GM19467 (cell line): ENCODE measurements around the gene NATD1.
"Not testable (repeated sequence)": the region's sequence is repeated elsewhere in the genome, so short reads cannot be mapped to it uniquely, and the experiment has no call there.

Experiments used
- ATAC-seq: cut with Tn5 transposase; IDR thresholded peaks from one replicate; pipeline ENCODE4 v1.9.1; 2021; ENCODE audit warnings: mild to moderate bottlenecking, moderate library complexity; ENCODE audit not compliant: unreplicated experiment

Gene NATD1

DNA sequence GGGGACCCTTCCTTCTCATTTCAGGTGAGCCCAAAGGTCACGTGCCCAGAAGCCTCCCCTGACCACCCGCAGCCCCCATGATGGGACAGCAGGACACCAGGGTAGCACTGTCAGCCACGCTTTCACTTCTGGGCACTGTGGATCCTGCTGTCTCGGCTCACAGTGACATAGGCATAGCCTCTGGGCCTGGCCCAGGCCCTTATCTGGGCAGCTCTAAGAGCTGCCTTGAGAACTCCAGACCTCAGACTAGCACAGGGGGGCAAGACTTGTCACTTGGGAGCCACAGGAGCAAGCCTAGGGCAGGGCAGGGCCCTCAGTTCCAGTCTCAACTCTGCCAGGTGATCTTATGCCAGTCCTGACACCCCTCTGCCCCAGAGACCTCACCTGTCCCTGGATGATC is 4.7 kb downstream of the NATD1 start:
- ATAC-seq = no peak

DNA sequence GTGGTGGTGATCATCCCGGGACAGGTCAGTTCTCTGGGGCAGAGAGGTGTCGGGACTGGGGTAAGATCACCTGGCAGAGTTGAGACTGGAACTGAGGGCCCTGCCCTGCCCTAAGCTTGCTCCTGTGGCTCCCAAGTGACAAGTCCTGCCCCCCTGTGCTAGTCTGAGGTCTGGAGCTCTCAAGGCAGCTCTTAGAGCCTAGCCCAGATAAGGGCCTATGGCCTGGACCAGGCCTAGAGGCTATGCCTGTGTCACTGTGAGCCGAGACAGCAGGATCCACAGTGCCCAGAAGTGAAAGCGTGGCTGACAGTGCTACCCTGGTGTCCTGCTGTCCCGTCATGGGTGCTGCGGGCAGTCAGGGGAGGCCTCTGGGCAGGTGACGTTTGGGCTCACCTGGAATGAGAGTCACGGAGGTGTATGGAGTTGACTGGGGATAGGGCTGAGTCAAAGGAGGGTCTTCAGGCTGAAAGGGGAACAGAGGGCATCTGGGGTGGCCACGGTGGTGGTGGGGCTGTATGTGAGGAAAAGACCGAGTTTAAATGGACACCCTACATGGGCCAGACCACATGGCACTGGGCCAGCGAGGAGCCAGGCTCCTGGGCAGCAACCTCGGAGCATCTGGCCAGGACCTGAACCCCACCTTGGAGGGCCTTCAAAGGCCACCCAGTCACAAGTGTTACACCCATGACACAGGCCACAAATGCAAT is 5.5 kb downstream of the NATD1 start:
- ATAC-seq = no peak

DNA sequence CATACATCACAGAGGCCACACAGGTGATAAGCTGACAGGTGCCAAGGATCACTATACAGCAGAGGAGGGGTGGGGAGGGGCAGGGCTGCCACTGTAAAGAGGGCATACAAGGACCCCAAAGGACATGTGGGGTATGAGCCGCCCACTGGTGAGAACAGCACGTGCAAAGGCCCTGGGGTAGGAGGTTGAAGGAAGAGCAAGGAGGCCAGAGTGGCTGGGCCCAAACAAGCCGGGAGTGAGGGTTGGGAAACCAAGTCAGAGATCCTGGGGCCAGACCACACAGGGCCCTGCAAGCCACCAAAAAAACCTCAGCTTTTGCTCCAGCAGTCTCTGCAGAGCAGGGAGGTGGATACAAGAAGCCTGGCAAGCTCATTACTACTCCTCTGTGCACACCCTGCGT is 6.5 kb downstream of the NATD1 start:
- no peak for ATAC-seq

DNA sequence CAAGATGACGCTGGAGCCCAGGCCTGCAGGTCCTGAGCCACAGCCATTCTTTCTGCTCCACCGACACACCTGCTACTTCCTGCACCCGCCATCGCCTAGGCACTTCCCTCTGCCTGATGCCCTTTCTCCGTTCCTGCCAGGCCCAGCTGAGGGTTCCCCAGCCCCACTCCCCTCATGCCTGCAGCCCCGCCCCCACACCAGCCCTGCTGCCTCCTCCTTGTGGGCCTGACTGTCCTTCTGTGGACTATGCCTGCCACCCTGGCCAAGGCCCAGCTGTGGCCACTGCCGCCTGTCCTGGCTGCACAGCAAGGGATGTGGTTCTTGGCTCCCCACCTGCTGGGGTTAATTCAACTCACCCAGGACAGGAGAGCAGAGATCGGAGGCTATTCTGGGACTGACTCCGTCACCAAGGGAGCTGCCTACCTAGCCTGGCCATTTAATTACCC is 7.5 kb downstream of the NATD1 start:
- ATAC-seq = no peak

DNA sequence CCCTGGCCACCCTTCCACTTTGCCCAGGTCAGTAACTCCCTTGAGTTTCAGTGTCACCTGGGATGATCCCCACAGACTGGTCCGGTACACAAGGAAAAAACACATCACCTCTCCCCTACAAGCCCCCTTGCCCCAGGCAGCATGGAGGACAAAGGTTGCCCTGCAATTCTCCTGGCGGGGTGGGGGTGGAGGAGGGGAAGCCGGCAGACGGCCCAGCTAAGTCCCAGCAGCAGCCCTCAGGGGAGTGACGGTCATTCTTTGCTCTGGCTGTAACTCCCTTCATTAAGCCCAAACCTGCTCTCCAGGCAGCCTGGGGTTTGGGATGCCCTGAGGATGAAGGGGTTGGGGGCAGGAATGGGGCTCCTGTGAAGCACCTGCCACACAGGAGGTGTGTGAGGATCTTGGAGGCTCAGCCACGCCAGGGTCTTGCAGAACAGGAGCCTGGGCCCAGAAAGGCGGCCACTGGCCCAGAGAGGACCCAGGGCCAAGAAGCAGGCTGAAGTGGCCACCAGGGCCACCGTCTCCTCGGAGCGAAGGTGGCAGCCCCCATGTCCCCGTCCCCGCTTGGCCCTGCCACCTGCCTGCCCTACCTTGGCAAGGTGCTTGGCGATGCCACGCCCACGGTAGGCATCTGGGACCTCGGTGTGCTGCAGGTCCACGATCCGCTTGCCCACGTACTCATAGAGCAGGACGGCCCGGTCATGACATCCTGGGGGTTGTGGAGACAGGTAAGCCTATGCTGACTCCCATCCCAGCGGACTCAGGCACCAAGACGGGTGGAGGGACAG is 9.5 kb downstream of the NATD1 start:
- ATAC-seq = no peak

DNA sequence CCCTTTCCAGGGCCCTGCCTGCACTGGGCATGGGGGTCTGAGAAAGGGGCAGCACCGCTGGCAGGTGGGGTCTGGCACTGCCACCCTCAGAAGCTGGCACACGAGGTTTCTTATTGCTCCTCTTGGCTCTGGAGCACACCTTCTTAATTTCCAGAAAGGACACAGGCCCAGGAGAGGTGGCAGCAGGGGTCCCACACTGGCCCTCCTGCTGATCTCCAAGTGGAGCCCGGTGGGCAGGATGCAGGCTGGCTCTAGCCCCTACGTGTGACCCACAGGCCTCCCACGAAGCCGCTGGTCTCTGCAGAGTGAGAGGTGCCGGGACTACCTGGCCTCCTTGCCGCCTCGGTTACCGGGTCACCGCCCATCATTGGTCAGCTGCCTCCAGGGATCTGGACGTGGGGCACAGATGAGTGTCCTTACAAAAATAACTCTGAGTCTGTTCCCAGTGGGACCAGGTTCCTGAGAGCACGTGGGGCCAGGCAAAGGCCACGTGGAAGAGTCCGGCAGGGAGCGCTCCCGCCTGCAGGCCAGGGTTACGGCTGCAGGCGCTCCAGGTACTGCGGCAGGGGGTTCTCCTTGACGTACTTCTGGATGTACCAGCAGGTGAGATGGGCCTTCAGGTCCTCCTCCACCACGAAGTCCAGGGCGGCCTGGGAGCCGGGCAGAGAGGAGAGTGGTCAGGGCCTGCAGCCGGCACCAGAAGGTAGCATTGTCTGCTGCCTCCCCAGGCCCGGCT is 10.3 kb downstream of the NATD1 start:
- no peak for ATAC-seq

DNA sequence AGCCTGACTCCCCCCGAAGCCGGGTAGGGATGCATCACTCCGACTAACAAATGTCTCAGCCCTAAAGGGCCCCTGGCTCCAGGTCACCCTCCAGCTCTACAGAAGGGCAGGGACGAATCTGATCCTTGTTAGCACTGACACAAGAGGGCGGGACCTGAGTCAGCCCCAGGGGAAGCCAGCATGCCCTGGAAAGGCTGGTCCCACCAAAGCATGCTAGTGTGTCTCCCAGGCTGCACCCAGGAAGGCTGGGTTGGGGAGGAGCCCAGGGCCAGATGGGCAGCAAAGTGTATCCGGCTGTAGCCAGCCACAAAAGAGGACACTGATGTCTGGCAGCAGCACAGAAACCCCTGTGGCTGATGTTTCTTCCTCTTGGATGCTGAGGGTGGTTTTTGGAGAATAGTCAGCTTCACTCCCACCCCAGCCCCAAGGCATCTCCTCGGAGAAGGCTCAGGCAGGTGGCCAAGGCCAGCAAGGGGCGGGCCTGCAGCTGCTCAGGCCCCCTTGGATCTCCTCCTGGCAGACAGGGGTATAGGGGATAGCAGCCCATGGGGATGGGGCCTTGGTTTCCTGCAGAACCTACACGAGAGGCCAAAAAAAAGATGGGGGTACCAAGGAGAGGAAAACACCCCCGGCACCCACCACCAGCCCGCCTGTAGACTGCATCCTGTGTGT is 11.0 kb downstream of the NATD1 start:
- ATAC-seq = no peak

DNA sequence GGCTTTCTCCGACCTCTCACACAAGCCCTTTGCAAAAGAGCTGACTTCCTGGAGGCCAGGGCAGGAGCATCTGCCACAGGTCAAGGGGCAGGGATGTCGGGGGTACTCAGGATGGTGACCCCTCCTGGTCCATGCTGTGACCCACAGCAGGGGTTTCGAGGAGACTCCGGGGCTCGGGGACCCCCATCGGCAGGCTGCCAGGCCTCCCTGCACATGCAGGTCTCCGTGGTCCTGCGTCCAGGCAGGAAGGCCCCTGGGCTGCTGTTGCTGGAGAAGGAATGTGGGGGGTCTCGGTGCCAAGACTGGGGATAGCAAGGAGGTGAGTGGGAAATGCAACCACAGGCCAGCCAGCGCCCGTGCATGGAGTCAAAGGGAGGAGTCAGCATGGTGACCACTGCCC is 11.6 kb downstream of the NATD1 start:
- ATAC-seq = no peak

DNA sequence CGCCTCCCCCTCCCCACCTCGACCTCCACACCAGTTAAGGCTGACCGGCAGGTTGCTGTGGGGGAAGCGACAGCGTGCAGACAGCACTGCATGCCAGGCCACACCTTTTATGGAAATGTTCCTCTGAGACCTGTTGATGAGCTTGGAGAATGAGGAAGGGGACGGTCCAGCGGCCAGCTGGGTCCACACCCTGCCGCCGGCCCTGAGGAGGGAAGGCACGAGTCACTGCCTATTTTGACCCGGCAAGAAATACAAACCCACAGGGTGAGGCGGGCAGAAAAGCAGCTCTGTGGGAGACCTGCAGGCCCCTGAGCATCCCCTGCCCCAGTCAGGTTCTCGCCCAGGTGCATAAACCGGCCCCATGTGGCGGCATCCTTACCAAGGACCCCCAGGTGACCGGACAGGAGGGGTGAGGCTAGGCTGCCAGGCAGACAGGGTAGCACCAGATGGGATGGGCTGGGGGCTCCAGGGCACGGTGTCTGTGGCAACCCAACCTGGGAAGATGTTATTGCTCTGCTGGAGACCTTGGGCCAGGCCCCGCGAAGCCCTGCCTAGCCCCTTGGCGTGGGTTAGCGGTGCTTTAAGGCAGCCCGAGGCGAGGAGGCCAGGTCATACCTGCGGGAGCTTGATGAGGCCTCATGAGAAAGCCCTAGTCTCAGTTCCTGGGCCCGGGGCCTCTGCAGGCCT is 12.7 kb downstream of the NATD1 start:
- ATAC-seq = no peak

DNA sequence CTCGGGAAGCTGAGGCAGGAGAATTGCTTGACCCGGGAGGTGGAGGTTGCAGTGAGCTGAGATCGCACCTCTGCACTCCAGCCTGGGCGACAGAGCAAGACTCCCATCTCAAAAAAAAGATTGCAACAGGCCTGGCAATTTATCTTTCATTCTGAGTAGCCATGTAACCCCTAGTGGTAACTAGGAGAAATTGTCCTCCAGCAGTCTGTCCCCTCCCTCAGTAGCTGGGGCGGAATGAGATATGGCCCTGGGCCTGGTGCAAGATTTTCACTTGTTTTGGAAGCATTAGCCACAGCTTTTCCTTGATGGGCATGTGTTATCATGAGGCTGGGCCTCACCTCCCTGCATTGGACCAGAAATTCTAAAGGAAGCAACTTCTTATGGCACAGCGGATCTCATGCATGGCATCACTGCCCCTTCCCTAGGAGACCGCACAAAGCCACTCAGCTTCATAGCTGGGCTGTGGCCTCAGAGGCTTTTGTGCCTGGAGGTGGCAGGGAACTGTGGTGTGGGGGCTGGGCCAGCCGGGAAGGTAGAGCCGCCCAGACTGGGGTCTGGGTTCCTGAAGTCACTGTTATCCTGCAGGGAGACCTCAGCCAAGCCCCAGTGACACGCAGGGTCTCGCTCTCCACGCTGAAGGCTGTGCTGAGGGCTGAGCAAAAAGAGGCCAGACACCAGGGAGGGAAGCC is 13.4 kb downstream of the NATD1 start:
- ATAC-seq = no peak

DNA sequence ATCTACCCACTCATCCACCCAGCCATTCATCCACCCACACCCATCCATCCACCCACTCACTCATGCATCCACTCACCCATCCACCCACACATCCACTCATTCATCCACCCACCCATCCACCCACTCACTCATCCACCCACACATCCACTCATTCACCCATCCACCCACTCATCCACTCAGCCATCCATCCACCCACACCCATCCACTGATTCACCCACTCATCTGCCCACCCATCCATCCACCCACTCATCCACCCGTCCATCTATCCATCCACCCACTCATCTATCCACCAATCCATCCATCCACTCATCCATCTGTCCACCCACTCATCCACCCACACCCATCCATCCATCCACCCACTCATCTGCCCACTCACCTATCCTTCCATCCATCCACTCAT is 17.3 kb downstream of the NATD1 start:
- no peak for ATAC-seq

DNA sequence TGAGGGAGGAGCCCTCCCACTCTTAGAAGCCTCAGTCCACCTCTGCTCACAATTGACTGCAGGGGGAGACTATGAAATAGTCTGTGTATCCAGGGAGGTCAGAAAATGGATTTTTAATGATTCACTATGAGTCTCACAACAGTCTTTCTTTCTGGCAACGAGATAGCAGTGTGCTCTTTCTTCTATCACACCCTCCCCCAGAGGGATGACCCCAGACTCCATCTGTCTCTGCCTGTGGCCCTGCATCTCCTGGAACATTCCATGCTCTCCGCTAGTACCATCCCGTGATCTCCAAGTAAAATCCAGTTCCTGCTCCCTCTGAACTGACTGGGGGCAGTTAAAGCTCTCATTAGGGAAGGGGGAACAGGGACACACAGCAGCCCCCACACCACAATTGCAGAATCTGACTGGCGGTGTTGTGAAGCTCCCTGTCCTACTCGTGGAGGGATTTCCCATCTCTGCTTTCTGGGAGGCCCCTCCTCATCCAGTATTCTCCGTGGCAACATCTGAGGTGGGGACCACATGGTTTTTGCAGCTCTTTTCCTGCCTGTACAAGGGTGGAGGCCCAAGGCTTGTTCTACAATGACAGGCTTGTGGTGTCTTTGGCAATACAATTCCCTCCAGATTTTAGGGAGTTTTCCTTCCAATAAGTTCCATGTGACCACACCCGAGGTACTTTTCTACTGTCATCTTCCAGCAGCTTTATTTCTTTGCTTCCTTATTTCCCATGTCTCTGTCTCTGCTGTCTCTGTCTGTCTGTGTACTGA is 19.4 kb downstream of the NATD1 start:
- no peak for ATAC-seq

DNA sequence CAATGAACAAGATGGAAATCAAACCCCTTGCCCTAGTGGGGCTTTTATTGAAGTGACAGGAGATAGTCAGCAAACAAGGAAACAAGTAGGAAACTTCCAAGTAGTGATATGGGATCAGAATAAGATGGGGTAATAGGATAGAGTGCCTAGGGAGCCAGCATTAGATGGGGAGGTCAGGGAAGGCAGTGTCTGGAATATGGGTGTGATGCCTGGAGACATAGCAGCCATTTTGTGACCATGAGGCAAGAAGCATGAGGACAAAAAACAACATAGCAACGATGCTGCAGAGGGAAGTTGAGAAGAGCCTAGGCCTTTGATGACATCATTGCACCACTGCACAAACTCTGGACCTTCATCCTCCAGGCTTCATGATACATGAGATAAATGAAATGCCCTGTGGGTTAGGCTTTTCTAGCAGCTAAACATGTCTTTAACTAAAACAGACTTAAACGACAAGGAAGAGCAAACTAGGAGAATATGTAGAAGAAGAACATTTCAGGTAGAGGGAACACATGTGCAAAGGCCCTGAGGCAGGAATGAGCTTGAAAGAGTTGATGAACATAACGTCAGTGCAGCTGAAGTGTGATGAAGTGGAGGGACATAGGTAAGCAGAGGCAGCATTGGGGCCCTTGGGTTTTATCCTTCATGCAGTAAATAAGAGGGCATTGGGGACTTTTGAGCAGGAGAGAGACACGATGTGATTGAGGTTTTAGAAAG is 21.0 kb downstream of the NATD1 start:
- no peak for ATAC-seq

DNA sequence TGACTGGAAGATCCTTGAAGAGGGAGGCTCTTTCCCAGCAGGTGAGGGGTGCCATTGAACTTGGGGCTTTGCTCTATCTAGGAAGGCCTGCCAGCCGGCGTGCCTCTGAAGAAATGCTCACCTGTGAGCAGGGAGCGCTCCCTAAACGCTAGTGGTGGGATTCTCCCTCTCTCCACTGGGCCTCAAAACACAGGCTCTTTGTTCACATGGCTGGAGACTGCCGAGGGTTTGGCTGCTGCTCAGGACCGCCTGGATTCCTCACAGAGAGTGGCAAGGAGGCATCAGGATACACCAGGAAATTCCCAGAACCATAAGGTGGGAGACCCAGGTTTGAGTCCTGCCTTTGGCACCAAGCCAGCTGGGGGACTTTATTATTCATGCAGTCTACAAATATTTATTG is 21.7 kb downstream of the NATD1 start:
- no peak for ATAC-seq

DNA sequence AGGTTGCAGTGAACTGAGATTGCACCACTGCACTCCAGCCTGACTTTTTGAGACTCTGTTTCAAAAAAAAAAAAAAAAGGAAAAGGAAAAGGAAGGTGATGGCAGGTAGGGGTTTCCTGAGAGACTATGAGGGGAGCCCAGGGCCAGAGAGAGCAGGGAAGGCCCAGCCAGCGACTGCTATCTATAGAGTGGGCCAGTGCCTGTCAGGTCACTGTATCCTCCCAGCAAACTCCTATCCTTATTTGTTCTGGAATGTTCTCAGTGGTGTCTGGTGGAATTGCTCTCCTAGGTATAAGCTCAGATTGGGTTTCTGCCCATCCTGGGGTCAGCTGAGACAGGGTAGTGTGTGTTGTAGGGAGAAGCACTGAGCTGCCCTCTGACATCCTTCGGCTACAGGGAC is 24.4 kb downstream of the NATD1 start:
- ATAC-seq = no peak

DNA sequence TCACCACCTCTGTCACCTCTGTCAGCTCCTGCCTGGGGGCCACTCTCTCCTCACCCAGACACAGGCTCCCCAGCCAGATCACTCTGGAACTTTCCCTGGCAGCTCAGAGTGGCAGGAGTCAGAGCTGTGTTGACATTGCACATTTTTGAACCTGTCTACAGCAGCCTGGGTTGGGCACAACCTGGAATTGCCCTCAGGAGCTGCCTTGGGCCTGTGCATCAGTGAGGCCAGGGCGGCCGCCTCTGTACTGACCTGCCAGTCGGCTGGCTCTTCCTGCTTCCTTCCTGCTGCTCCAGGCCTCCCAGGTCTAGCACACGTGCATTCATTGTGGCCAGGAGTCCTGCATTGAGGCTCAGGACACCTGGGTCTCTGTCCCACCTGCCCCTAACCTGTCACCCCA is 25.1 kb downstream of the NATD1 start:
- no peak for ATAC-seq

DNA sequence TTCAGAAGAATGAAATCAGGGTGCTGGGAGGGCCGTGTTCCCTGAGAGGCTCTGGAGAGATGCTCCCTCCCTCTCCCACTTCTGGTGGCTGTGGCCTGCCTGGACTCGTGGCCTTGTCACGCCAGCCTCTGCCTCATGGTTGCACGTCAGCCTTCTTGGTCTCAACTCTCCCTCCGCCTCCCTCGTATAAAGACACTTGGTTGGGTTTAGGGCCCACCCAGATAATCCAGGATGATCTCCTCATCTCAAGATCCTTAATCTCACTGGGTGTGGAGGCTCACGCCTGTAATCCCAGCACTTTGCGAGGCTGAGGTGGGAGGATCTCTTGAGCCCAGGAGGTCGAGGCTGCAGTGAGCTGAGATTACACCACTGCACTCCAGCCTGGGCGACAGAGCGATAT is 25.9 kb downstream of the NATD1 start:
- ATAC-seq = not testable (repeated sequence)

DNA sequence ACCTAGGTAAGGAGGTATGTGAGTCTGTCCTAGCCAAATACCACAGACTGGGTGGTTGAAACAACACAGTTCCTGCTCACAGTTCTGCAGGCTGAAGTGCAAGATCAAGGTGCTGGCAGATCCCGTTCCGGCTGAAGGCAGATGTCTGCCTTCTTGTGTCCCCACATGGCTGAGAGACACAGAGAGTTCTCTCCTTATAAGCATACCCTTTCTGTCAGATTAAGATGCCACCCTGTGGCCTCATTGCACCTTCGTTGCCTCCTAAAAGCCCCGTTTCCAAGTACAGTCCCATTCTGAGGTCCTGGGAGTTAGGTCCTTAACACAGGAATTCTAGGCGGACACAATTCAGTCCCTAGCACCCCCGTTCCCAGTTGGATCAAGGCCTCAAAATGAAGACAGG is 30.1 kb downstream of the NATD1 start:
- ATAC-seq = no peak
